HCT116 (cell line): Measurements from ENCODE around the gene PIKFYVE. TPM values are rescaled to one million over a fixed set of nuclear protein-coding genes. Genes with fewer than 3 reads are reported as not detected.

Experiments used
- ATAC-seq: fragments of 200-7000 bp; cut with Tn5 transposase; 2 replicates; pipeline ENCODE4 v1.9.1; 2020; ENCODE audit warnings: mild to moderate bottlenecking, moderate library complexity
- BruUV-seq: library from RNA; stranded (reverse); fragments of 400-500 nt; replicated peaks from 2 replicates; lab custom pipeline; 2021; lab: Mats Ljungman, UMichigan
- CTCF ChIA-PET: fragments of 300-600 bp; sonication (Branson Sonifier 250); formaldehyde crosslinking; loops from one replicate; lab custom pipeline; 2021; ENCODE audit warnings: antibody characterized with exemption; lab: Charles Lee
- POLR2A ChIA-PET: fragments of 300-600, 350-600 bp; sonication (Branson Sonifier 250); formaldehyde crosslinking; loops from one replicate; lab custom pipeline; 2021; ENCODE audit warnings: antibody characterized with exemption; lab: Charles Lee
- RAD21 ChIA-PET, 2 experiments: fragments of 300-600 bp; sonication (Branson Sonifier 250); formaldehyde crosslinking; loops; one replicate each; lab custom pipeline; 2023; ENCODE audit warnings: low total read pairs in 2 of 2; ENCODE audit not compliant: uncharacterized antibody in 2 of 2, unreplicated experiment in 2 of 2, low non-redundant PET in 1 of 2; lab: Charles Lee
- DNase-seq: peaks from one replicate; pipeline ENCODE4 v3.0.0-alpha.2; 2010; ENCODE audit warnings: low read depth, low spot score
- H2AFZ ChIP-seq: fragments of 200-600 bp; shearing (Covaris generic), sonication (generic); 2 replicates; pipeline ENCODE4 v1.6.1; 2017; ENCODE audit warnings: low read depth, mixed run types, mixed read lengths, antibody characterized with exemption, low read length; ENCODE audit not compliant: poor library complexity, severe bottlenecking
- H3K27ac ChIP-seq: 2 replicates; pipeline ENCODE4 v1.5.1; 2012; ENCODE audit warnings: low read depth, low read length
- H3K27me3 ChIP-seq: fragments of 200-600 bp; sonication (generic); 2 replicates; pipeline ENCODE4 v1.6.1; 2016; ENCODE audit warnings: mixed run types, low read length, mixed read lengths; ENCODE audit not compliant: insufficient read depth
- H3K36me3 ChIP-seq, 2 experiments: fragments of 200-500 bp in 1 of 2; fragments of 200-600 bp in 1 of 2; sonication (Bioruptor generic) in 1 of 2; sonication (generic) in 1 of 2; 2 replicates each; pipeline versions ENCODE4 v1.5.1 to v1.6.1; 2014 to 2016; ENCODE audit warnings: low read length in 2 of 2, inconsistent platforms in 1 of 2, mixed read lengths in 1 of 2, mixed run types in 1 of 2; ENCODE audit not compliant: insufficient read depth in 2 of 2, control insufficient read depth in 1 of 2
- H3K4me1 ChIP-seq, 2 experiments: fragments of 200-600 bp in 1 of 2; sonication (generic) in 1 of 2; 2 replicates each; pipeline versions ENCODE4 v1.5.1 to v1.6.1; 2012 to 2017; ENCODE audit warnings: low read length in 2 of 2, inconsistent platforms in 1 of 2, mild to moderate bottlenecking in 1 of 2, mixed read lengths in 1 of 2, mixed run types in 1 of 2, moderate library complexity in 1 of 2; ENCODE audit not compliant: insufficient read depth in 2 of 2, control insufficient read depth in 1 of 2
- H3K4me2 ChIP-seq: fragments of 200-600 bp; sonication (generic); 2 replicates; pipeline ENCODE4 v1.6.1; 2017; ENCODE audit warnings: mixed run types, low read length, mixed read lengths
- H3K4me3 ChIP-seq, 2 experiments: fragments of 200-600 bp in 1 of 2; sonication (generic) in 1 of 2; replicated peaks in 1 of 2; 2 replicates each; pipeline ENCODE4 v1.5.1; 2011 to 2016; ENCODE audit warnings: low read length in 2 of 2, control low read depth in 1 of 2, low read depth in 1 of 2, mild to moderate bottlenecking in 1 of 2, mixed read lengths in 1 of 2, mixed run types in 1 of 2
- H3K79me2 ChIP-seq: fragments of 200-600 bp; sonication (generic); 2 replicates; pipeline ENCODE4 v1.6.1; 2017; ENCODE audit warnings: mild to moderate bottlenecking, mixed run types, low read length, moderate library complexity, mixed read lengths; ENCODE audit not compliant: insufficient read depth
- H3K9ac ChIP-seq: fragments of 200-600 bp; sonication (generic); 2 replicates; pipeline ENCODE4 v1.6.1; 2016; ENCODE audit warnings: low read length, mixed read lengths
- H3K9me2 ChIP-seq: fragments of 200-600 bp; sonication (generic), shearing (Covaris generic); 2 replicates; pipeline ENCODE4 v1.6.1; 2017; ENCODE audit warnings: mixed run types, mild to moderate bottlenecking, moderate library complexity; ENCODE audit not compliant: insufficient read depth
- H3K9me3 ChIP-seq, 2 experiments: fragments of 200-500 bp in 1 of 2; fragments of 200-600 bp in 1 of 2; sonication (Bioruptor generic) in 1 of 2; sonication (generic) in 1 of 2; 2 replicates each; pipeline ENCODE4 v1.6.1; 2014 to 2017; ENCODE audit warnings: low read length in 2 of 2, mixed read lengths in 2 of 2, inconsistent platforms in 1 of 2, low read depth in 1 of 2, mild to moderate bottlenecking in 1 of 2, mixed run types in 1 of 2, moderate library complexity in 1 of 2; ENCODE audit not compliant: control insufficient read depth in 1 of 2, insufficient read depth in 1 of 2
- H4K20me1 ChIP-seq: fragments of 200-600 bp; sonication (generic), shearing (Covaris generic); 2 replicates; pipeline ENCODE4 v1.6.1; 2017; ENCODE audit warnings: mixed run types, mild to moderate bottlenecking, moderate library complexity; ENCODE audit not compliant: insufficient read depth
- CBX3 ChIP-seq: IDR thresholded peaks from 2 replicates; pipeline ENCODE4 v1.6.1; 2012; ENCODE audit warnings: low read depth
- CEBPB ChIP-seq: IDR thresholded peaks from 2 replicates; pipeline ENCODE4 v1.6.1; 2012; ENCODE audit warnings: low read depth
- EZH2 ChIP-seq: fragments of 200-600 bp; sonication (generic); IDR thresholded peaks from 2 replicates; pipeline ENCODE4 v1.6.1; 2017; ENCODE audit warnings: antibody characterized with exemption, mixed run types
- TCF7L2 ChIP-seq: IDR thresholded peaks from 2 replicates; pipeline ENCODE4 v1.7.0; 2011; ENCODE audit warnings: borderline replicate concordance, inconsistent platforms; ENCODE audit not compliant: insufficient read depth, insufficient read length; ENCODE audit errors: extremely low read depth
- YY1 ChIP-seq: IDR thresholded peaks from 2 replicates; pipeline ENCODE4 v1.6.1; 2011; ENCODE audit warnings: low read length, low read depth, moderate library complexity, mild to moderate bottlenecking; ENCODE audit not compliant: insufficient replicate concordance; ENCODE audit errors: extremely low read depth
- ZNF274 ChIP-seq: fragments of 200-500 bp; sonication (Bioruptor generic); IDR thresholded peaks from 2 replicates; pipeline ENCODE4 v1.6.1; 2014; ENCODE audit warnings: mild to moderate bottlenecking, low read depth, low read length, inconsistent platforms
- intact Hi-C: fragments of 100-400 bp; cut with micrococcal nuclease; formaldehyde crosslinking; loops from 2 replicates; pipeline ENCODE4 v1.10.0; 2022
- total RNA-seq: library from RNA; stranded (reverse); gene quantifications from one replicate; pipeline ENCODE4 v1.2.1, GENCODE V29; 2021; ENCODE audit not compliant: unreplicated experiment
- TF ChIP-seq, protein P1 (sequence below): IDR thresholded peaks from 2 replicates; pipeline ENCODE4 v1.6.1; 2012
- TF ChIP-seq, protein P2 (sequence below): IDR thresholded peaks from 2 replicates; pipeline ENCODE4 v1.6.1; 2011; ENCODE audit warnings: mild to moderate bottlenecking, low read length, moderate library complexity; ENCODE audit not compliant: insufficient replicate concordance; ENCODE audit errors: extremely low read depth

PIKFYVE gene
- total RNA-seq, 1 experiment from 2014 or later = 21.8 TPM

DNA sequence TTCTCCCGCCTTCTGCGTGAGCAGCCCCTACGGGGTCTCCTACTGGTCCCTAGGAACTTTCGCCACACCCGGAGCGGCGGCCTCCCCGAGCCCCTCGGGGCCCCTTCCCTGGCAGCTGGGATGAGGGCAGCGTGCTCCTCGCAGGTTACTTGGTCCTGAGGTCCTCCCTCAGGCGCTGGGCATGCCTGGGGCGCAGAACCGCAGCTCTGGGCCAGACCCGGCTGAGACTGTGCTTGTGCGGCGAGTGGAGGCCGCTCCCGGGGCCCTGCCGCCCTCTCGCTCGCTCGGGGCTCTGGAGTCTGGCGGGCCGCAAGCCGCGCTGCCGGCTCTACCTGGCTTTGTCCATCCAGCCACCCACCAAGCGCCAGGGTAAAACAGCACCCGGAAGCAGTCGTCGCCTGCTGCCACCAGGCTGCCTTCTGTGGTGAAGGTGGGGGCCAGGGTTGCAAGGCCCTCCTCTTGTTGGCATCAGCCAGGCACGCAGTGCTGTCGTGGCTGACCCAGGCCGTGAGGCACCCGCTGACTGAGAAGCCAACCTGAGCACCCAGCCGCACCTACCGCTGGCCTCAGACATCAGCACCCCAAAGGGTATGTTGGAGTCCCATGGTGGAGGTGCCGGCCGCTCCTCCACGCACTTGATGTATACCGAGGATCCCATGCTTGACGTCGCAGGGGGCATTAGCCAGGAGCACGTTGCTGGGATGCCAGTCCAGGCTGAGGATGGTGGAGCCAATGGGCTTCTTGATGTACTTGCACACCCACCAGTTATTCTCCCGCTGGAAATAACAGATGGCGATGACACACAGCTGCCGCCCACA lies 94.4 kb downstream of the PIKFYVE start:
- no peaks in the 10 kb centered on the region for H4K20me1 ChIP-seq
- POLR2A ChIA-PET = no interaction called here
- TF ChIP-seq YY1 (no peak), CBX3 (no peak), TCF7L2 (no peak), ZNF274 (no peak), EZH2 (no peak), CEBPB (no peak)
- TF ChIP-seq, protein P1, sequence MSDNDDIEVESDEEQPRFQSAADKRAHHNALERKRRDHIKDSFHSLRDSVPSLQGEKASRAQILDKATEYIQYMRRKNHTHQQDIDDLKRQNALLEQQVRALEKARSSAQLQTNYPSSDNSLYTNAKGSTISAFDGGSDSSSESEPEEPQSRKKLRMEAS = no peak
- TF ChIP-seq, protein P2, sequence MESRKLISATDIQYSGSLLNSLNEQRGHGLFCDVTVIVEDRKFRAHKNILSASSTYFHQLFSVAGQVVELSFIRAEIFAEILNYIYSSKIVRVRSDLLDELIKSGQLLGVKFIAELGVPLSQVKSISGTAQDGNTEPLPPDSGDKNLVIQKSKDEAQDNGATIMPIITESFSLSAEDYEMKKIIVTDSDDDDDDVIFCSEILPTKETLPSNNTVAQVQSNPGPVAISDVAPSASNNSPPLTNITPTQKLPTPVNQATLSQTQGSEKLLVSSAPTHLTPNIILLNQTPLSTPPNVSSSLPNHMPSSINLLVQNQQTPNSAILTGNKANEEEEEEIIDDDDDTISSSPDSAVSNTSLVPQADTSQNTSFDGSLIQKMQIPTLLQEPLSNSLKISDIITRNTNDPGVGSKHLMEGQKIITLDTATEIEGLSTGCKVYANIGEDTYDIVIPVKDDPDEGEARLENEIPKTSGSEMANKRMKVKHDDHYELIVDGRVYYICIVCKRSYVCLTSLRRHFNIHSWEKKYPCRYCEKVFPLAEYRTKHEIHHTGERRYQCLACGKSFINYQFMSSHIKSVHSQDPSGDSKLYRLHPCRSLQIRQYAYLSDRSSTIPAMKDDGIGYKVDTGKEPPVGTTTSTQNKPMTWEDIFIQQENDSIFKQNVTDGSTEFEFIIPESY = no peak
- TF ChIP-seq, all 23 proteins: peak for 0
- ATAC-seq (no peak), DNase-seq (no peak)
- RAD21 ChIA-PET = no interaction called here
- Histone ChIP-seq H2AFZ (no peak overlapping the region), H3K4me2 (no peak overlapping the region), H3K9me2 (no peaks in the 10 kb centered on the region), H3K4me1 (0 out of 4 replicates have a peak, but pooled peaks cover 0 to 3% of the 10 kb centered on the region in 2 experiments), H3K79me2 (no peaks in the 10 kb centered on the region), H3K36me3 (0 out of 4 replicates have a peak, but pooled peaks cover under 1 to 3% of the 10 kb centered on the region in 2 experiments), H3K4me3 (no peak overlapping the region), H3K27ac (no peak overlapping the region), H3K9me3 (no peaks in the 10 kb centered on the region), H3K27me3 (no peaks in the 10 kb centered on the region), H3K9ac (no peak overlapping the region)
- CTCF ChIA-PET = no interaction called here
- intact Hi-C loops = no loop called here
- BruUV-seq = no TSS peak
